GM06990 (cell line): Measurements from ENCODE around the gene DUXB.

Source experiments
- DNase-seq: peaks from one replicate; pipeline ENCODE4 v3.0.0-alpha.2; 2011; ENCODE audit not compliant: insufficient read length; ENCODE audit errors: extremely low read depth
- H3K27me3 ChIP-seq: replicated peaks from 2 replicates; pipeline ENCODE4 v1.6.0; 2011; ENCODE audit warnings: low read length; ENCODE audit not compliant: control insufficient read depth, insufficient read depth
- H3K36me3 ChIP-seq: 2 replicates; pipeline ENCODE4 v1.5.1; 2011; ENCODE audit warnings: low read length; ENCODE audit not compliant: control insufficient read depth, insufficient read depth
- H3K4me3 ChIP-seq: replicated peaks from 2 replicates; pipeline ENCODE4 v1.5.1; 2011; ENCODE audit warnings: low read depth, mild to moderate bottlenecking, control low read depth, low read length
- CTCF ChIP-seq: IDR thresholded peaks from 2 replicates; pipeline ENCODE4 v1.5.1; 2011; ENCODE audit warnings: low read length, control low read depth, mild to moderate bottlenecking, inconsistent platforms; ENCODE audit not compliant: insufficient read depth, poor library complexity, severe bottlenecking

The DUXB gene

GRCh38 chr16:75687361-75687760, 13.9 kb downstream of the DUXB start:
- no peak overlapping the region for H3K4me3 ChIP-seq
- TF ChIP-seq CTCF, result no peak
- no peaks in the 10 kb centered on the region for H3K36me3 ChIP-seq
- no peaks in the 10 kb centered on the region for H3K27me3 ChIP-seq
- no peak for DNase-seq

- no peak for DNase-seq
- H3K27me3 ChIP-seq, result no peaks in the 10 kb centered on the region
- no peaks in the 10 kb centered on the region for H3K36me3 ChIP-seq
- TF ChIP-seq CTCF, result no peak
- H3K4me3 ChIP-seq, result no peak overlapping the region
These were observed 19.0 kb downstream of the DUXB start for GRCh38 chr16:75682308-75682707.

GRCh38 chr16:75679366-75679765, 21.9 kb downstream of the DUXB start:
- no peak for DNase-seq
- no peak overlapping the region for H3K4me3 ChIP-seq
- no peak for TF ChIP-seq CTCF
- no peaks in the 10 kb centered on the region for H3K36me3 ChIP-seq
- H3K27me3 ChIP-seq, result no peaks in the 10 kb centered on the region

GRCh38 chr16:75676909-75677308, 24.4 kb downstream of the DUXB start, which contains the start of gene CPHXL2:
Gene CPHXL2, minus strand, starts transcription at chr16:75677009. Its CDS starts 10 bp downstream, at chr16:75676999.
- Histone ChIP-seq H3K36me3 (no peaks in the 10 kb centered on the region), H3K4me3 (no peak within 1 kb of the TSS), H3K27me3 (no peaks in the 10 kb centered on the region)
- TF ChIP-seq CTCF, result no peak
- DNase-seq, result no peak

- Histone ChIP-seq H3K4me3 (no peak overlapping the region), H3K27me3 (no peaks in the 10 kb centered on the region), H3K36me3 (no peaks in the 10 kb centered on the region)
- TF ChIP-seq CTCF, result no peak
- no peak for DNase-seq
These were observed 33.8 kb downstream of the DUXB start for GRCh38 chr16:75667503-75667902.

GRCh38 chr16:75660726-75661302, 40.4 kb downstream of the DUXB start:
- no peak for DNase-seq
- Histone ChIP-seq H3K36me3 (peaks cover 11% of the 10 kb centered on the region), H3K4me3 (no peak overlapping the region), H3K27me3 (no peaks in the 10 kb centered on the region)
- TF ChIP-seq CTCF, result no peak
